ENCODE measurements around the gene PCDHB11. TPM values are rescaled to one million over a fixed set of nuclear protein-coding genes. Genes with fewer than 3 reads are reported as not detected.

The PCDHB11 gene
- total and polyA plus RNA-seq, 2 of the 8 experiments (the other 6 are each of a cell fraction or from before 2014, with no cell fraction given) = 0.50 to 0.86 TPM

- Histone ChIP-seq H3K23ac (ENCODE audit: insufficient read length) (no peak within 1 kb of the TSS), H2BK12ac (ENCODE audit: low read depth, low read length) (no peak within 1 kb of the TSS; the same call in 1 of the 2 replicates), H3K4me3 (ENCODE audit: extremely low read depth in 1 of 4, insufficient read depth in 2 of 4, low read depth in 3 of 4, low read length in 4 of 4) (peak within 1 kb of the TSS; percentile 19 to 69 (median 44); a peak in 7 of 8 replicates), H3K27me3 (replicated peaks in 1 of 4; ENCODE audit: control insufficient read depth in 3 of 4, extremely low read depth in 1 of 4, insufficient read depth in 3 of 4, low read length in 3 of 4) (no peaks in the 10 kb centered on the region), H4K8ac (ENCODE audit: extremely low read depth, insufficient read depth, low read length) (no peak within 1 kb of the TSS), H3K9ac (replicated peaks in 1 of 4; ENCODE audit: extremely low read depth in 1 of 4, low read depth in 3 of 4, low read length in 3 of 4) (peak within 1 kb of the TSS in 3 of 4 experiments; percentile 51 to 92 (median 59); a peak in 6 of 7 replicates), H3K9me3 (ENCODE audit: insufficient read depth in 2 of 2, low read depth in 1 of 2, low read length in 1 of 2) (peaks cover 21 to 50% of the 10 kb centered on the region in 2 experiments), H2BK5ac (ENCODE audit: low read depth, low read length) (0 out of 2 replicates have a peak within 1 kb of the TSS, but pooled peaks have one; percentile 36), H3K79me1 (ENCODE audit: low read depth, low read length) (no peaks in the 10 kb centered on the region), H3K27ac (ENCODE audit: low read depth, low read length) (no peak within 1 kb of the TSS), H2BK120ac (replicated peaks; ENCODE audit: low read depth, low read length) (no peak within 1 kb of the TSS), H3K36me3 (ENCODE audit: control insufficient read depth in 2 of 4, insufficient read depth in 4 of 4, low read length in 3 of 4) (peaks cover 0 to 16% (median 4%) of the 10 kb centered on the region in 4 experiments; a peak in 3 of 8 replicates), H4K91ac (replicated peaks; ENCODE audit: insufficient read length, low read length) (no peak within 1 kb of the TSS), H3K4me1 (replicated peaks in 1 of 4; ENCODE audit: control insufficient read depth in 3 of 4, insufficient read depth in 4 of 4, low read length in 3 of 4) (peaks cover 0 to 3% (median 0%) of the 10 kb centered on the region in 4 experiments; a peak in 1 of 7 replicates), H2AFZ (ENCODE audit: low read length) (0 out of 2 replicates have a peak within 1 kb of the TSS, but pooled peaks have one; percentile 74), H2AK5ac (ENCODE audit: low read depth, low read length) (no peak within 1 kb of the TSS), H4K20me1 (replicated peaks in 1 of 2; ENCODE audit: control insufficient read depth in 1 of 2, insufficient read depth in 2 of 2, low read length in 2 of 2) (no peaks in the 10 kb centered on the region), H3K4me2 (ENCODE audit: insufficient read depth in 1 of 2, low read depth in 2 of 2, low read length in 2 of 2) (peak within 1 kb of the TSS; percentile 59 to 60), H2BK20ac (ENCODE audit: low read length) (no peak within 1 kb of the TSS), H3K4ac (replicated peaks; ENCODE audit: insufficient read length, low read depth, low read length) (no peak within 1 kb of the TSS), H3K18ac (ENCODE audit: extremely low read depth, low read length) (peak within 1 kb of the TSS; percentile 64; the same call in 1 of the 2 replicates), H3K14ac (ENCODE audit: insufficient read length) (no peak within 1 kb of the TSS), H4K5ac (ENCODE audit: insufficient read length, low read depth, low read length) (no peak within 1 kb of the TSS), H2BK15ac (ENCODE audit: low read length) (no peak within 1 kb of the TSS), H3K79me2 (ENCODE audit: control insufficient read depth in 1 of 2, insufficient read depth in 2 of 2, low read length in 2 of 2) (no peaks in the 10 kb centered on the region), H3K23me2 (ENCODE audit: low read depth, low read length) (no peaks in the 10 kb centered on the region), H3K56ac (replicated peaks; ENCODE audit: insufficient read length, low read depth, low read length) (no peak within 1 kb of the TSS)
- DNase-seq (ENCODE audit: low read depth in 1 of 2, low spot score in 2 of 2) = peak in 1 of 2 experiments; percentile 83
- ChIA-PET POLR2A (ENCODE audit: partially characterized antibody) (interaction anchor here (0.7 to 2.0 kb wide), 9 partner anchors 11 to 319 kb away, joined by 3 to 9 read pairs (median 5); partner anchors contain the start of genes PCDHB14, PCDHGB1 and TAF7), CTCF (ENCODE audit: partially characterized antibody) (interaction anchor here (0.6 to 5.2 kb wide), 65 partner anchors 11 to 321 kb away, joined by 3 to 81 read pairs (median 8); partner anchors contain the start of genes PCDHB10, PCDHB11, PCDHB12 and PCDHB13)
- FAIRE-seq = peak; percentile 97
- 40% methylated on average over 16 of the region's 16 CpGs; no CpG with 5 or more reads in 1 of the 2 experiments for WGBS, 2 experiments (ENCODE audit: extremely low coverage in 1 of 2, insufficient coverage in 1 of 2, insufficient read length in 1 of 2, insufficient replicate concordance in 2 of 2, low coverage in 1 of 2, low lambda C conversion rate in 2 of 2, missing lambda C conversion rate in 1 of 2)
- TF ChIP-seq RXRA (IDR thresholded peaks at IDR 0.05; ENCODE audit: insufficient read depth, low read depth, low read length) = no peak
- TF ChIP-seq SIX5 (IDR thresholded peaks at IDR 0.05; ENCODE audit: low read depth, low read length) = no peak
- no peak for TF ChIP-seq KDM4A (IDR thresholded peaks at IDR 0.05; ENCODE audit: low read depth, low read length, severe bottlenecking)
- TF ChIP-seq USF2 (IDR thresholded peaks at IDR 0.05; ENCODE audit: low read length) = no peak
- TF ChIP-seq ATF2 (IDR thresholded peaks at IDR 0.05; ENCODE audit: low read length) = peak; percentile 64; the same call in 1 of the 2 replicates
- TF ChIP-seq CEBPB (IDR thresholded peaks at IDR 0.05; ENCODE audit: low read depth, low read length) = peak; percentile 43; the same call in 1 of the 2 replicates
- TF ChIP-seq SRF (IDR thresholded peaks at IDR 0.05; ENCODE audit: low read depth, low read length) = no peak
- TF ChIP-seq TCF12 (IDR thresholded peaks at IDR 0.05; ENCODE audit: low read depth, low read length) = no peak
- no peak for TF ChIP-seq FOSL1 (IDR thresholded peaks at IDR 0.05; ENCODE audit: insufficient read depth, low read depth, low read length)
- TF ChIP-seq HDAC6 (IDR thresholded peaks at IDR 0.05; ENCODE audit: low read depth, low read length) = no peak
These were observed 45.9 kb downstream of the PCDHB11 start, which contains the start of gene PCDHB15 for GRCh38 chr5:141245250-141245717. Gene PCDHB15 (plus strand): TSS chr5:141245395. CDS start chr5:141245579, 184 bp downstream.
